PC-9 (cell line): ENCODE data around the gene CDC16.

ENCODE experiments used
- EZH2 ChIP-seq: fragments of 200-600 bp; sonication (generic); IDR thresholded peaks from 2 replicates; pipeline ENCODE4 v1.8.0; 2017; ENCODE audit warnings: antibody characterized with exemption, low read depth
- TF ChIP-seq, protein P1 (sequence below): fragments of 200-600 bp; sonication (generic); conservative IDR thresholded peaks from 2 replicates; pipeline ENCODE4 v1.6.1; 2017; ENCODE audit warnings: mixed run types, antibody characterized with exemption, mild to moderate bottlenecking, moderate library complexity

DNA sequence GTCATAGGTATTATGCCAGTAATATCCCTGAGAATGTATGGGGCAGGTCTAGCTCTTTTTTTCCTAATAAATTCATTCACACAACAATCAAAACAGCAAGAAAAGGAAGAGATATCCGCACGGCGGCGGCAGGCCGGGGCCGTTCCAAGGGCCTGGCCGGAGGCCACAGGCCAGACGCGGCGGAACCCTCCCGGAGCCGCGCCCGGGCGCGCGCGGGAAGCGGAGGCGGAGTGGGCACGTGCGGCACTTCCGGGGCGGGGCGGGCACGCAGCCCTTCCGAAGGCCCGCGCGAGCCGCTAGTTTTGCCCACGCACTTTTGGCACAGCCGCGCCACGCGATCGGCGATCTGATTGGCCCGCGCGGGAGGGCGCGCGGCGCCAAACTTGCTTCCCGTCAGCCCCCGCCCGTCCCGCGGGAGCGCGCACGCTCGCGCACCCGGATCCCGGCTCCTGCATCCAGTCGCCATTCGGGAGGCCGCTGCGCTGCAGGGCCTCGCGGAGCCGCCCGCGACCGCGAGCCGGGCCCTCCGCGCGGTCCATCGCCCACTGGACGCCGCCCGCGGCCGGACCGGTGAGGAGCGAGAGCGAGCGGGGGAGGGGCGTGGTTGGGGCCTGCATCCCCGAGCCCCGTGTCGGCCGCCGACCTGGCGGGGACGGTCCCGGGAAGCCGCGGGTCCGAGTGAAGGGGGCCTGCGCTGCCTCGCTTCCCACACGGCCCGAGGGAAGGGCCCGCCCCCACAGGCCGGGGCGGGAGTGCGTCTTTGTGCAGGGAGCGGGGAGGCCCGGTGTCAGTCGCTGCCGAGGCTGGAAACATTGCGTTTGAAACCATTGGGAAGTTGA lies 79.6 kb downstream of the CDC16 start, which contains the start of gene CHAMP1:
- TF ChIP-seq, protein P1, sequence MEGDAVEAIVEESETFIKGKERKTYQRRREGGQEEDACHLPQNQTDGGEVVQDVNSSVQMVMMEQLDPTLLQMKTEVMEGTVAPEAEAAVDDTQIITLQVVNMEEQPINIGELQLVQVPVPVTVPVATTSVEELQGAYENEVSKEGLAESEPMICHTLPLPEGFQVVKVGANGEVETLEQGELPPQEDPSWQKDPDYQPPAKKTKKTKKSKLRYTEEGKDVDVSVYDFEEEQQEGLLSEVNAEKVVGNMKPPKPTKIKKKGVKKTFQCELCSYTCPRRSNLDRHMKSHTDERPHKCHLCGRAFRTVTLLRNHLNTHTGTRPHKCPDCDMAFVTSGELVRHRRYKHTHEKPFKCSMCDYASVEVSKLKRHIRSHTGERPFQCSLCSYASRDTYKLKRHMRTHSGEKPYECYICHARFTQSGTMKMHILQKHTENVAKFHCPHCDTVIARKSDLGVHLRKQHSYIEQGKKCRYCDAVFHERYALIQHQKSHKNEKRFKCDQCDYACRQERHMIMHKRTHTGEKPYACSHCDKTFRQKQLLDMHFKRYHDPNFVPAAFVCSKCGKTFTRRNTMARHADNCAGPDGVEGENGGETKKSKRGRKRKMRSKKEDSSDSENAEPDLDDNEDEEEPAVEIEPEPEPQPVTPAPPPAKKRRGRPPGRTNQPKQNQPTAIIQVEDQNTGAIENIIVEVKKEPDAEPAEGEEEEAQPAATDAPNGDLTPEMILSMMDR, result no peak
- TF ChIP-seq EZH2, result no peak
